Epithelial cell of prostate (primary cell): ENCODE results near the gene ATP1B2.
A peak's percentile ranks its signal among the peaks of the same experiment; 100 is the strongest.

Source experiments
- DNase-seq: peaks from one replicate; pipeline ENCODE4 v3.0.0-alpha.2; 2011; ENCODE audit warnings: low read depth, low spot score
- H3K27ac ChIP-seq: fragments of 450-650 bp; 2 replicates; pipeline ENCODE4 v1.5.1; 2017; ENCODE audit warnings: mild to moderate bottlenecking

ATP1B2 gene

GRCh38 chr17:7677388-7678067, 26.8 kb downstream of the ATP1B2 start:
- no peak overlapping the region for H3K27ac ChIP-seq
- no peak for DNase-seq

GRCh38 chr17:7684851-7685532, 34.3 kb downstream of the ATP1B2 start:
- peak overlapping the region; percentile 99 for H3K27ac ChIP-seq
- no peak for DNase-seq

- DNase-seq, result peak; percentile 68
Measured at GRCh38 chr17:7685533-7686221, 35.0 kb downstream of the ATP1B2 start.

GRCh38 chr17:7686222-7687071, 35.7 kb downstream of the ATP1B2 start:
- H3K27ac ChIP-seq, result peak overlapping the region; percentile 99
- DNase-seq, result peak; percentile 24

More at GRCh38 chr17:7685533-7686221, 35.0 kb downstream of the ATP1B2 start:
- H3K27ac ChIP-seq, result peak overlapping the region; percentile 99

- DNase-seq, result peak; percentile 66
- peak within 1 kb of the TSS; percentile 99 for H3K27ac ChIP-seq
Measured at GRCh38 chr17:7687072-7687907, 36.6 kb downstream of the ATP1B2 start, which contains the start of gene TP53. TSS of gene TP53 (minus strand) at chr17:7687490. CDS start at chr17:7676594, 10,896 bp downstream.

- peak; percentile 92 for DNase-seq
- peak within 1 kb of the TSS; percentile 99 for H3K27ac ChIP-seq
Measured at GRCh38 chr17:7687908-7688807, 37.4 kb downstream of the ATP1B2 start, which contains the start of gene WRAP53. TSS of gene WRAP53 (plus strand) at chr17:7688477. CDS start at chr17:7688649, 172 bp downstream.

GRCh38 chr17:7688808-7689316, 38.1 kb downstream of the ATP1B2 start:
- DNase-seq, result no peak
- H3K27ac ChIP-seq, result peak overlapping the region; percentile 99

- H3K27ac ChIP-seq, result no peak overlapping the region
Measured at GRCh38 chr17:7695586-7695985, 44.9 kb downstream of the ATP1B2 start.

GRCh38 chr17:7697828-7698588, 47.3 kb downstream of the ATP1B2 start:
- DNase-seq, result no peak

More at GRCh38 chr17:7695586-7695985, 44.9 kb downstream of the ATP1B2 start:
- DNase-seq, result no peak

GRCh38 chr17:7700510-7700909, 49.8 kb downstream of the ATP1B2 start:
- H3K27ac ChIP-seq, result no peak overlapping the region
- DNase-seq, result no peak

More at GRCh38 chr17:7697828-7698588, 47.3 kb downstream of the ATP1B2 start:
- no peak overlapping the region for H3K27ac ChIP-seq

GRCh38 chr17:7701681-7702080, 51.0 kb downstream of the ATP1B2 start:
- H3K27ac ChIP-seq, result no peak overlapping the region
- no peak for DNase-seq

- no peak overlapping the region for H3K27ac ChIP-seq
- DNase-seq, result no peak
Measured at GRCh38 chr17:7702776-7703175, 52.0 kb downstream of the ATP1B2 start.

GRCh38 chr17:7703584-7704479, 53.1 kb downstream of the ATP1B2 start:
- no peak for DNase-seq
- no peak overlapping the region for H3K27ac ChIP-seq

GRCh38 chr17:7704601-7705268, 54.0 kb downstream of the ATP1B2 start, which contains the start of gene EFNB3:
TSS of gene EFNB3 (plus strand) at chr17:7705202. CDS start at chr17:7705599, 397 bp downstream.
- no peak for DNase-seq
- no peak within 1 kb of the TSS for H3K27ac ChIP-seq
